Left lung (tissue), 14 donors: Measurements from ENCODE around the gene TMA7. TPM values are rescaled to one million over a fixed set of nuclear protein-coding genes. Genes with fewer than 3 reads are reported as not detected.

ENCODE experiments used
- ATAC-seq: fragments of 200-7000 bp; cut with Tn5 transposase; one replicate; pipeline ENCODE4 v1.9.1; 2020; ENCODE audit warnings: moderate library complexity
- DNase-seq, 4 donors: peaks; one replicate each; pipeline ENCODE4 v3.0.0-alpha.2; 2013 to 2020
- H3K27ac ChIP-seq, 2 donors: fragments of 200-600 bp; sonication (generic) in 1 of 2; one replicate each; pipeline versions ENCODE4 v1.5.0 to v1.8.0; 2020 to 2021
- H3K27me3 ChIP-seq, 2 donors: fragments of 200-600 bp; sonication (generic) in 1 of 2; one replicate each; pipeline versions ENCODE4 v1.5.0 to v1.8.0; 2020 to 2021
- H3K36me3 ChIP-seq, 2 donors: fragments of 200-600 bp; sonication (generic) in 1 of 2; one replicate each; pipeline versions ENCODE4 v1.5.0 to v1.8.0; 2020 to 2021
- H3K4me1 ChIP-seq, 2 donors: fragments of 200-600 bp; one replicate each; pipeline ENCODE4 v1.8.0; 2021
- H3K4me3 ChIP-seq, 2 donors: fragments of 200-600 bp; sonication (generic) in 1 of 2; one replicate each; pipeline versions ENCODE4 v1.5.0 to v1.8.0; 2020 to 2021; ENCODE audit warnings: mild to moderate bottlenecking in 1 of 2
- H3K9me3 ChIP-seq, 2 donors: fragments of 200-600 bp; sonication (generic) in 1 of 2; one replicate each; pipeline versions ENCODE4 v1.5.0 to v1.8.0; 2020 to 2021
- CTCF ChIP-seq, 2 donors: fragments of 200-600 bp; sonication (generic) in 1 of 2; IDR thresholded peaks; one replicate each; pipeline versions ENCODE4 v1.5.0 to v1.8.0; 2021; ENCODE audit warnings: antibody characterized with exemption in 2 of 2
- intact Hi-C, 2 donors: fragments of 100-400 bp; cut with DNase I; formaldehyde crosslinking; loops; one replicate each; pipeline versions ENCODE4 v1.11.2 to v1.14.2; 2022
- long read RNA-seq, 12 donors: library from polyadenylated mRNA in 2 of 12; unstranded in 2 of 12; transcript quantifications; one replicate each; pipeline ENCODE4 v2.0.0 and lab custom pipeline, GENCODE V29; 2019 to 2026
- polyA plus RNA-seq, 6 donors: library from polyadenylated mRNA; unstranded; fragments of 120-200 nt; gene quantifications; one replicate each; pipeline ENCODE4 v1.2.1, GENCODE V29; 2013; ENCODE audit not compliant: insufficient read length in 6 of 6
- total RNA-seq, 2 donors: library from RNA; stranded (reverse); fragmentation: NEBNext Ultra II Directional; extraction: Animal tissue kit (Norgen Biotek cat#: 25700); gene quantifications; one replicate each; pipeline ENCODE4 v1.2.1, GENCODE V29; 2021
- donor health status: DM: no; HTN: yes; CAD: no.
- donor health status: DM: no; HTN: no; CAD: no.

TMA7 gene
- total RNA-seq (100 to 1,000 TPM; 174 to 211 TPM), polyA plus RNA-seq (100 to 1,000 TPM; 214 to 288 (median 258) TPM)
- long read RNA-seq, donor 1, transcript TMA7-201 (4 exons, 561 nt), result major isoform, 460 of 605 reads
- long read RNA-seq, donor 1, transcript TMA7-202 (3 exons, 619 nt), result minor isoform, 78 of 605 reads
- long read RNA-seq, donor 1, partial matches to known transcripts, result 10 of 605 reads
- long read RNA-seq, donor 1, other reads (novel, unspliced or antisense), result 54 of 605 reads
- long read RNA-seq, donor 2, transcript TMA7-202 (3 exons, 619 nt), result minor isoform, 95 of 544 reads
- long read RNA-seq, donor 2, transcript TMA7-201 (4 exons, 561 nt), result major isoform, 374 of 544 reads
- long read RNA-seq, donor 2, partial matches to known transcripts, result 31 of 544 reads
- long read RNA-seq, donor 2, other reads (novel, unspliced or antisense), result 44 of 544 reads
- long read RNA-seq, donor 3, transcript TMA7-201 (4 exons, 561 nt), result major isoform, 353 of 436 reads
- long read RNA-seq, donor 3, transcript TMA7-202 (3 exons, 619 nt), result minor isoform, 67 of 436 reads
- long read RNA-seq, donor 3, partial matches to known transcripts, result 0 of 436 reads
- long read RNA-seq, donor 3, other reads (novel, unspliced or antisense), result 16 of 436 reads
- long read RNA-seq, donor 4, transcript TMA7-202 (3 exons, 619 nt), result minor isoform, 41 of 405 reads
- long read RNA-seq, donor 4, transcript TMA7-201 (4 exons, 561 nt), result major isoform, 345 of 405 reads
- long read RNA-seq, donor 4, partial matches to known transcripts, result 4 of 405 reads
- long read RNA-seq, donor 4, other reads (novel, unspliced or antisense), result 15 of 405 reads
- long read RNA-seq, donor 5, transcript TMA7-201 (4 exons, 561 nt), result major isoform, 342 of 476 reads
- long read RNA-seq, donor 5, transcript TMA7-202 (3 exons, 619 nt), result minor isoform, 79 of 476 reads
- long read RNA-seq, donor 5, partial matches to known transcripts, result 22 of 476 reads
- long read RNA-seq, donor 5, other reads (novel, unspliced or antisense), result 33 of 476 reads
- long read RNA-seq, donor 6, transcript TMA7-201 (4 exons, 561 nt), result major isoform, 517 of 714 reads
- long read RNA-seq, donor 6, transcript TMA7-202 (3 exons, 619 nt), result minor isoform, 111 of 714 reads
- long read RNA-seq, donor 6, partial matches to known transcripts, result 21 of 714 reads
- long read RNA-seq, donor 6, other reads (novel, unspliced or antisense), result 65 of 714 reads
- long read RNA-seq, donor 7, transcript TMA7-202 (3 exons, 619 nt), result minor isoform, 49 of 367 reads
- long read RNA-seq, donor 7, transcript TMA7-201 (4 exons, 561 nt), result major isoform, 273 of 367 reads
- long read RNA-seq, donor 7, partial matches to known transcripts, result 7 of 367 reads
- long read RNA-seq, donor 7, other reads (novel, unspliced or antisense), result 38 of 367 reads
- long read RNA-seq, donor 8, transcript TMA7-202 (3 exons, 619 nt), result minor isoform, 40 of 286 reads
- long read RNA-seq, donor 8, transcript TMA7-201 (4 exons, 561 nt), result major isoform, 224 of 286 reads
- long read RNA-seq, donor 8, partial matches to known transcripts, result 6 of 286 reads
- long read RNA-seq, donor 8, other reads (novel, unspliced or antisense), result 16 of 286 reads
- long read RNA-seq, donor 9, partial matches to known transcripts, result 0 of 2 reads
- long read RNA-seq, donor 9, other reads (novel, unspliced or antisense), result 0 of 2 reads
- long read RNA-seq, donor 10, transcript TMA7-202 (3 exons, 619 nt), result minor isoform, 20 of 255 reads
- long read RNA-seq, donor 10, transcript TMA7-201 (4 exons, 561 nt), result major isoform, 218 of 255 reads
- long read RNA-seq, donor 10, partial matches to known transcripts, result 2 of 255 reads
- long read RNA-seq, donor 10, other reads (novel, unspliced or antisense), result 15 of 255 reads
- long read RNA-seq, donor 11, transcript TMA7-202 (3 exons, 619 nt), result minor isoform, 65 of 501 reads
- long read RNA-seq, donor 11, transcript TMA7-201 (4 exons, 561 nt), result major isoform, 378 of 501 reads
- long read RNA-seq, donor 11, partial matches to known transcripts, result 9 of 501 reads
- long read RNA-seq, donor 11, other reads (novel, unspliced or antisense), result 48 of 501 reads
- long read RNA-seq, donor 12, transcript TMA7-202 (3 exons, 619 nt), result minor isoform, 36 of 305 reads
- long read RNA-seq, donor 12, transcript TMA7-201 (4 exons, 561 nt), result major isoform, 240 of 305 reads
- long read RNA-seq, donor 12, partial matches to known transcripts, result 9 of 305 reads
- long read RNA-seq, donor 12, other reads (novel, unspliced or antisense), result 20 of 305 reads

GRCh38 chr3:48439820-48440589 is at the start of gene TMA7, which contains the start of gene CCDC51:
Gene TMA7, plus strand, starts transcription at chr3:48440257. Its CDS starts 40 bp downstream, at chr3:48440297.
Gene CCDC51, minus strand, starts transcription at chr3:48440119. Its CDS starts 4,991 bp downstream, at chr3:48435128.
- ATAC-seq (peak; percentile 97), DNase-seq (peak; percentile 94 to 99 (median 98))
- peaks cover 0 to 38% of the 10 kb centered on the region in 2 donors for H3K36me3 ChIP-seq
- intact Hi-C loops, result loop anchor here in 1 of 2 donors (5.0 kb wide), 2 partner anchors 38 to 168 kb away; no protein-coding TSS in a partner anchor
- H3K4me3 ChIP-seq, result peak within 1 kb of the TSS; percentile 75 to 94
- peaks cover 13 to 40% of the 10 kb centered on the region in 2 donors for H3K4me1 ChIP-seq
- H3K9me3 ChIP-seq, result no peaks in the 10 kb centered on the region
- no peak for TF ChIP-seq CTCF (IDR thresholded peaks at IDR 0.05)
- H3K27ac ChIP-seq, result peak within 1 kb of the TSS; percentile 92 to 96
- H3K27me3 ChIP-seq, result no peaks in the 10 kb centered on the region

- peaks cover 0 to 10% of the 10 kb centered on the region in 2 donors for H3K4me1 ChIP-seq
- H3K4me3 ChIP-seq, result no peak overlapping the region
- DNase-seq, result no peak
- no peaks in the 10 kb centered on the region for H3K9me3 ChIP-seq
- no peaks in the 10 kb centered on the region for H3K36me3 ChIP-seq
- H3K27ac ChIP-seq, result no peak overlapping the region
- no peak for ATAC-seq
- intact Hi-C loops, result no loop called here
- no peak for TF ChIP-seq CTCF (IDR thresholded peaks at IDR 0.05)
- no peaks in the 10 kb centered on the region for H3K27me3 ChIP-seq
These were observed 45.7 kb upstream of the TMA7 start for GRCh38 chr3:48394391-48394790.

- Histone ChIP-seq H3K27ac (no peak overlapping the region), H3K4me1 (peaks cover 0 to 10% of the 10 kb centered on the region in 2 donors), H3K36me3 (no peaks in the 10 kb centered on the region), H3K4me3 (no peak overlapping the region), H3K27me3 (no peaks in the 10 kb centered on the region), H3K9me3 (no peaks in the 10 kb centered on the region)
- intact Hi-C loops, result no loop called here
- ATAC-seq (no peak), DNase-seq (no peak)
- TF ChIP-seq CTCF (IDR thresholded peaks at IDR 0.05), result no peak
These were observed 44.3 kb upstream of the TMA7 start for GRCh38 chr3:48395714-48396113.
